Raji (cell line): ENCODE results near the gene ENOX2.

Source experiments
- POLR2A ChIP-seq: IDR thresholded peaks from 2 replicates; pipeline ENCODE4 v1.6.1; 2011; ENCODE audit warnings: low read depth, low read length, control low read depth; ENCODE audit not compliant: insufficient read depth

Gene ENOX2

DNA sequence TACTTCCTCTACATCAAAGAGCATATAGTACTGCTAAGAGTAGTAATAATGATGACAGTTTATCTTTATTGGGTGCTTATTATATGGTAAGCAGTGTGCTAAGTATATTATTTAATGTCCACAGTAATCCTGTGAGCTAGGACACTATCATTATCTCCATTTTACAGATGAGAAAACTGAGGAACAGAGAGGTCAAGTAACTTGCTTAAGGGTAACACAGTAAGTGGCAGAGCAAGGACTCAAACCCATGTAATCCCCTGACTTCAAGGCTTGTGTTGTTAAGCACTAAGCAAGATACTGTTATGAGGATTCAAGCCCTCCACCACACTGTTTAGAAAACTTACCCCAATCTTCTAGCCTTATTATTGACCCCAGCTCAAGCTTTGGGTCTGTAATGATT is 202.4 kb downstream of the ENOX2 start:
- no peak for TF ChIP-seq POLR2A

DNA sequence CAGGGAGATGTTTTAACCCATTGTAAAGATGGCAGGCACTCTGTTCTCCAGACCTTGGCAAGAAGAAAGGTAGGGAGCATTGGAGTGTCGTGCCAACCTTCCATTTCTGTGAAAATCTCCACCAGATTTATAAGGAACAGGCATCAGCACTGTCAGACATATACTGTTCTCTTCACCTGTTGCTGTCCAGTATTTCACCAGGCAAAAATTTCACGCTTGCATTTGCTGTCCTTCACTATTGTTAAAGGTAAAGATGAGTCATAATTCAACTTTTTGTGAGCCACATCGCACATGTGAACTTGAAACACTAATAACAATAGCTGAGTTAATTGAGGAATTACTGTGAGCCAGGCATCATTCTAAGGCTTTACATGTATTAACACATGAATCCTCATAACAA is 203.4 kb downstream of the ENOX2 start:
- TF ChIP-seq POLR2A: no peak

DNA sequence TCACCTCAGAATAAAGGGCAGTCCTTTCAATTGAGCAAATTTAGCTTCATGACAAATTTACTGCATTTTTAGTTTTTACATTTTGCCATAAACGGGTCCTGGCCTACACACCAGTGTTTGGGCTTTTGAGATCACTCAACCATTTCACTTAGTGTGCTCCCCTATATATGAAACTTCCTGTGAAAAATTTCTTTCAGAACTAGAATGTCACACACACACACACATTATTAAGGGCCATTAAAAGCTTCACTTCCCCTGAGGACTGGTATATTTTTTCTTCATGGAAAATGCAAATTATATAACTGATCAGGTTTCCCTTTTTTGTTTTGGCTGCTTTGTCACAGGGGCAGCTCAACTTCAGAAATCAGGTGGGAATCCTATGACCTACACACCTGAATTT is 206.5 kb downstream of the ENOX2 start:
- TF ChIP-seq POLR2A: no peak

DNA sequence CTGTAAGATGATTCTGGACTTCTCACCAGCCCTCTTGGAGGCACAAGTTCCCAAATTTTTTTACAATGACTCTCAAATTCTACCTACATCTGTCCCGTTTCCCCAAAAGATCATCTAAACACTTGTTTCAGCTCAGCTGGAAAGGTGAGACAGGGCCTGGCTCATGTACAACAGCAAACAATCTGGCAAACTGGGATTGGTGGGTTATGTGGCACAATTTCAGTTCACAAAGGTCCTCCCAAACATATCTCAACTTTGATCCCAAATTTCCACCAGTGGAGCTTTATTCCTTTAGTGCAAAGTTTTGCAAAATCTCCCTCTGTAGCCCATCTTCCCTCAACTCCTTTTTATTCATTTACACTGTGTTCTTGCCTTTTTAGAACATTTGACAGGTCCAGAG is 207.1 kb downstream of the ENOX2 start:
- TF ChIP-seq POLR2A: no peak

DNA sequence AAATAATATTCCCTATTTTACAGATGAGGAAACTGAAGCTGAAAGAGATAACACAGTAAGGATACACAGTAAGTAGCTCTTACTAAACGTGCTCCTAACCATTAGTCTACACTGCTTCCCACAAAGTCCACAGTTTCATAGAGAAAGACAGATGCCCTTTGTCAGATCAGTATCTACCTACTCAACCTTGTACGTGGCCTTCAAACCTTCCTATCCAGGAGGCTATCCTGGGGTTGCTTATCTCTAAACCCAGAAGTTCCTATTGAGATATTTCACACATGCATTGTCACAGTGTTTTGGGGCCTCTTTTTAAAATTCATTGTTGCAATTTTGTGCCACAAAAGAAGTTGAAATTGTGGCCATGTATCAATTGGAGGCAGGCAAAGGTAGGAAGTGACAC is 208.0 kb downstream of the ENOX2 start:
- no peak for TF ChIP-seq POLR2A

DNA sequence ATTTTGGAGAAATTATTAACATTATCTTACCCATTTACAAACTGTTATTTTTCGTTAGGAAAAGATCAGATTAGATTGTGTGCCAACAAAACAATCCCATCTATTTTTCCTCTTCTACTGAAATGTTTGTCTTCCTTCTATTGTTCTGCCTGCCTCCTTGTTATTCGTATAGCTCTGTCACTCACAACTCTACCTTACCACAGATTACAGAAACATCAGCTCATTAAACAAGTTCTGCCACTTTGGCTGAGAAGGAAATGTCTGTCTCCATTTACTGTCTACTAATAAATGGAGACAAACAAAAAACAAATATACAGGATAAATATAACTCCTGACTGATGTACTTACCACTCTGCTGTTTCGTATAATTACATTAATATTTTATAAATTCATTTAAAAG is 211.4 kb downstream of the ENOX2 start:
- no peak for TF ChIP-seq POLR2A

DNA sequence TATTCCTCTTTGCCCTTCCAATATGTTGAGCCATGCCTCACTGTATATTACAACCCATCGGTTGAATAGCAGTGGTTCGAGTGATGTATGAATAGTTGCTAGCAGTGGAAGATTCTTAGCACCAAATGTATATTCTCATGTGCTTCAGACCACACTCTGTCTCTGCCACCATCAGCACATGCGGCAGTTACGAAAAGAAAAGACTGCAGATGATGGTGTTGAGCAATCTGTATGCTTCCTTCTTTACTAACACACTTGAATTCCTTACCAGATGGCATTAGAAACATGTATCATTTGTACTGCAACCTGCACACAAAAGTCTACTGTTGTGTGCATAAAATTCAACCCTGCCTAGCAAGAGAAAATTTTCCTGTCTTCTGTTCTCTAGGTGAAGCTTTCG is 214.6 kb downstream of the ENOX2 start:
- no peak for TF ChIP-seq POLR2A

DNA sequence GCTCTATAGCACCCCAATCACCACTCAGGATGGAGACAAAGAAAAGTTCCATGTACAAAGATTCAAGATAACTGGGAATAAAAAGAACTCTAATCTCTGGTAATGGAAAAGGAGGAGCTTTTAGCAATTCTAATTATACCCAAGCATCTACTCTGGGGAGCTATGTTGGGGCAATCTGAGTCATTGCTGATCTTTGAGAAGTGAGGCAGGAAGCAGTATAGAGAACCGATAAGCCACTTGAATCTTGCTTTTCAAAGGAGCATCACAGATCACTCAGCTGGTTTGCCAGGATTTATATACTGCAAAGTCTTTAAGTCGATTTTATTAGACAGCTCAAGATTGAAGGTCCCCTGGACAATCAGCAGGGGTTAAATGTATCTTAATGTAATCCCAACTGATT is 220.0 kb downstream of the ENOX2 start:
- no peak for TF ChIP-seq POLR2A

DNA sequence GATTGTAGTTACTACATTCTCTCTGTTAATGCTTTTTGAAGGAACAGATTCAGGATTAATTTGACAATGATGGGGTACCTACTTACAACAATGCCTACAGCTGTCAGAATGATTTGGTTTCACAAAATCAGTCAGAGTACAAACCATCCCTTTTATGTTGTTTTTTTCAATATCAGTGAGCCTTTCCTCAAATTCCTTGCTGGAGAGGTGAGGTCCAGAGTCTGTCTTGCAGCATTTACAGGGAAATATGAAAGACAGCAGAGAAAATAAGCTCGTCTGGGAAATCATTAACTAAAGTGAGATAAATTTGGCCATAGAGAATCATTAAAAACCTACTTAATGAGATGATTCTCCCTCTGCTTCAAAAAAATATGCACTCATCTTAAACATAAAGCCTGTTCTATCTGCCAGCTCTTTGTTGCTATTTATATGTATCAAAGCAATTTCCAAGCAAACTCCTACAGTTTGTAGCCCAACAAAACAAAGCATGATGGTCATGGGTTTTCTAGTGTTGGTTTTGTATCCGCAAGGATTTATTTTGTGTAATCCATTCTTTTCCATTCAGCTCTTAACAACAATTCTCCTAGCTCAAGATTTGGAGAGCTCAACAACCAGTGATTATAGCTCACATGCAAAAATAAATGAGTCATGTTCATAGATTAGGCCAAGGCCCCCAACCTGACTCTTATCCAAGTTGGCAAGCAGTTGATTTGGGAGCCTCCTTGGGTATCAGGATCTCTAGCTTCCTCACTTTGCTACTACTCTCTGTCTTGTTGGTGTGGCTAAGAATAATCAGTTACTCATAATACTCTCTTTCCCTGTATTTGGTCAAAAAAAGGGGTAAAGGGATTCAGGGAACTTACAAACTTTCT is 222.6 kb downstream of the ENOX2 start:
- TF ChIP-seq POLR2A: no peak

DNA sequence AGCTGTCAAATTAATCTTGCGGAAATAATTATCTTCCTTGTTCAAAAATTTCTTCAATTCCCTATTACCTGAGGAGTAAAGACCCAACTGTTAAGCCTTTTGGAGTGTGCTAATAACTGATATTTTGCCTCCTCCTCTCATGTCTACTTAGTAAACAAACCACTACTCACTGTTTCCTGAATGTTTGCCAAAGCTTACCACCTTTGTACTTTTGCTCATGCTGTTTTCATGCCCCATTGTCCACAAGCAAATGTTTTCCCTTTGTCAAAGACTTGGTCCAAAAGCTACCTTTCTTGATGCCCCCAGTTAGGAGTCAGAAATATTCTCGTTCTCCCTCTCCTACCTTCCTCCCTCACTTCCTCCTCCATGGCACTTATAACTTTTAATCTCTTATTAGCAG is 226.1 kb downstream of the ENOX2 start:
- TF ChIP-seq POLR2A: no peak

DNA sequence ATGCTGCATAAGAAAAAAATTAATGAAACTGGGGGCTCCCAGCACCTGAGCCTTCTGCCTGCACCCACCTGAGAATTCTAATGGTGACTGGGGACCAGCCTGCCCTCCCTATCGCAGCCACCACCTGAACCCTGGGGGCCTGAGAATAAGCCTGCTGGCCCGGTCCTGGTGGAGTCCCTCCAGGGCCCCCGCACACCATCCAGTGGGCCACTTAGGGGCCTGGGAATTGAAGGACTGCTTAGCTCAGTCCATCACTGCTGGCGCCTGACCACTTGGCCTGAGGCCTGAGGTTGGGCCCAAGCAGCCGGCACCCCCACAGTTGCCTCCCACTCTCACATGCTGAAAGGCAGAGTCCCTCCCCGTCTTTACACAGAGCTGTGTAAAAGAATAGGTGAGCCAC is 230.8 kb downstream of the ENOX2 start:
- no peak for TF ChIP-seq POLR2A

DNA sequence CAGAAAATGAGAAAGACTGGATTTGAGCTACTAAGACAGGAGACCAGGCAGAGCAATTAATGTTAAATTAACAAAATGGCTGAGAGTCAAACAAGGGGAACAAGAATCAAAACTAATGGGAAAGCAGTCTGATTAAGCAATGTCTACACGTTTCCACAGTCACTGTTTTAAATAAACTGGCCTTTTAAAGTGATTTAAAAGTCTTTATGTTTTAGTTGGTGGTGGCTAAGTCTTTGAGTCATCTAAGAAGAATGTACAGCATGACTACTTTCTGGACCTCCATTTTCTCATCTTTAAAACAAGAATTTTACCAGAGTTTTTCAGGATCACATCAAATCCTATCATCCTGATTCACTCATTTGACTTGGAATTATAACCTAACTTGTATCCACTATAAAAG is 233.8 kb downstream of the ENOX2 start:
- TF ChIP-seq POLR2A: no peak

DNA sequence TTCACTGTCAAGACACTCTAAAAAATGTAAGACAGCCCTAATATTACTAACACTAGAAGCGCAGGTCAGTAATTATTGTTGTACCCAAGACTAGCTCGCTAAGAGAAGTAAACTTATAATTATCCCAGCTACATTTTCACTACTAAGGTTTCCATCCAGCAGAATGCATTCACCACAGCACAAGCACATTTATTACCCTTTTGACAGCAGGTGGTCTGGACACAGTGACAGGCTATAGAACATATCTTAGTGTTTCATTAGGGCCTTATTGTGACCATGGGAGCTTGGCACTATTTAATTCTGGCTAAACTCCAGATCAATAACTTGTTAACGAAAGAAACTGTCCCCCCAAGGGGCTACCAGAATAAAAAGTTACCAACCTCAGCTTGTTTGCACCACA is 237.7 kb downstream of the ENOX2 start:
- no peak for TF ChIP-seq POLR2A

DNA sequence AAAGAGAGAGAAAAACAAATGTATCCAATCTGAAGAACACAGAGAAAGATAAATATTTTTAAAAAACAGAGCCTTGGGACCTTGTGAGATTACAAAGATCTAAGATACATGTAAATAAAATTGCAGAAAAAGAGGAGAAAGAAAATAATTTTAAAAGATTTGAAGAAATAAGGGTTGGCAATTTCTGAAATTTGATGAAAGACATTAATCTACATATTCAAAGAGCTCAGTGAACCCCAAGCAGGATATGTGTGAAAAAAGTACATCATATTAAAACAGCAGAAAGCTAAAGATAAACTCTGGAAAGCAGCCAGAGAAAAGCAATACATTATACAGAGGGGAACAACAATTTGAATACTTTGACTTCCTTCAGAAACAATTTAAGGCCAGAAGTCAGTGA is 244.7 kb downstream of the ENOX2 start:
- no peak for TF ChIP-seq POLR2A

DNA sequence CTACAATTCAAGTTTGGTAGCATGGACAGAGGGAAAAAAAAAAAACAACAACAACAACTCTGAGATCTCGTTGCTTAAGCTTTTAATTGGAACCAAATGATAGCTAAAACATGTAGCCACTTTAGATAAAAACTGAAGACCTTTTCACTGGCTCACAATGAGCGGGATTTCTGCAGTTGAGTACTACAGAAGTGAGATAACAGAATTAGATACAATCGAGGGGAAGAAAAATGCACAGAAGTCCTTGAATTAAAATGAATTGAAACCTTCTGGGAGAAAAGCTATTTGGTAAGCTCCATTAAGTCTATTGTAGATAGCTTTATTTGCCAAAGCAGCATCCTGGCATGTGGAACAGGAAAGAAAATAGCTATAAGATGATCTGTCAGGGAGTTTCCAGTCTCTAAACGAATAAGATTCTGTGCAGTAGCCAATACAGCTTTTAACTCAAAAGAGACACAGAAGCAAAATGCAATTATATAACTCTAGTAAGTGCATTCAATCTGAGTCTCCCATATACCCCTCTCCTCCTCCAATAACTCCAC is 248.5 kb downstream of the ENOX2 start:
- no peak for TF ChIP-seq POLR2A

DNA sequence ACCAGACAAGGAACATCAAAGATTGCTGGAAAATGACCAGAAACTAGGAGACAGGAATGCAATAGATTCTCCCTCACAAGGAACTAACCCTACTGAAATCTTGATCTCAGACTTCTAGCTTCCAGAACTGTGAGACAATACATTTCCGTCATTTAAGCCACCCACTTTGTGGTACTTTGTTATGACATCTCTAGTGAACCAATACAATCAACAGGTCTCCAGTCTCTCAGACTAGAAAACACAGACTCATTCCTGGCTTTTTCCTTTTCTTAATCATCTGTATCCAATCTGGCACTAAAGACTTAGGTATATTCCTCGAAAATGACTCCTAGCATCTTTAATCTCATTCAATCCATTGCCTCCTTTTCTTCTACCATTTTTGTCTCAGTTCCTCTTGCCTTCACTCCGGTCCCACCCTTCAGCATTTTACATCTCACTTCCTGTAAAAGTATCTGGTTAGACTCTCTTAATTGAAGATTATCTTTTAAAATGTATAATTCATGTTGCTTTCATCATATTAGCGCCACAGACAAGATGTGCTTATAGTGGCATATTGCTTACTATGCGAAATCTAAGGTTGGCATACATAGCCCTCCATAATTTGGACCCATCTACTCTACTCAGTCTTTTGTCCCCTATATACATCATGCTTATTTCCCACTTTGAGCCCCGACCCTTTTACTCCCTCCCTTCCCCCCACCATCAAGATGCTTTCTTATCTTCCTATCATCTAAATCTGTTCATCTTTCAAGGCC is 250.0 kb downstream of the ENOX2 start:
- TF ChIP-seq POLR2A: no peak
